Naive thymus-derived CD4-positive, alpha-beta T cell (primary cell): ENCODE data around the gene COL21A1. TPM values are rescaled to one million over a fixed set of nuclear protein-coding genes. Genes with fewer than 3 reads are reported as not detected.

Source experiments
- ATAC-seq: fragments of 150-1000 bp; cut with Tn5 transposase; 2 replicates; pipeline ENCODE4 v1.10.0; 2021; ENCODE audit warnings: mild to moderate bottlenecking, moderate library complexity
- CTCF ChIA-PET: fragments of 350-600 bp; sonication (Branson Sonifier 250); formaldehyde crosslinking; loops from one replicate; lab custom pipeline; 2021; ENCODE audit warnings: antibody characterized with exemption; lab: Charles Lee
- POLR2A ChIA-PET: fragments of 350-600 bp; sonication (Branson Sonifier 250); formaldehyde crosslinking; loops from one replicate; lab custom pipeline; 2021; ENCODE audit warnings: antibody characterized with exemption, inconsistent platforms; lab: Charles Lee
- DNase-seq, 9 donors: peaks; one replicate each; pipeline versions ENCODE4 v3.0.0 to v3.0.0-alpha.2; 2020 to 2022; ENCODE audit warnings: mixed read lengths in 1 of 9
- H3K27ac ChIP-seq: one replicate; pipeline ENCODE4 v1.7.0; 2013; ENCODE audit warnings: mild to moderate bottlenecking, low read depth, low read length, moderate library complexity
- H3K27me3 ChIP-seq, 2 donors: one replicate each; pipeline ENCODE4 v1.7.0; 2013; ENCODE audit warnings: low read length in 2 of 2, mild to moderate bottlenecking in 2 of 2, moderate library complexity in 2 of 2; ENCODE audit not compliant: control insufficient read depth in 2 of 2, insufficient read depth in 2 of 2
- H3K36me3 ChIP-seq, 3 experiments: 1 replicate in 2 of 3; 2 replicates in 1 of 3; pipeline ENCODE4 v1.7.0; 2013; ENCODE audit warnings: low read length in 3 of 3, mild to moderate bottlenecking in 3 of 3, moderate library complexity in 1 of 3; ENCODE audit not compliant: insufficient read depth in 3 of 3, control insufficient read depth in 2 of 3
- H3K4me1 ChIP-seq, 2 donors: one replicate each; pipeline ENCODE4 v1.7.0; 2013; ENCODE audit warnings: low read length in 2 of 2, mild to moderate bottlenecking in 2 of 2, moderate library complexity in 1 of 2; ENCODE audit not compliant: control insufficient read depth in 2 of 2, insufficient read depth in 2 of 2
- H3K4me3 ChIP-seq: 2 replicates; pipeline ENCODE4 v1.7.0; 2013; ENCODE audit warnings: mild to moderate bottlenecking, low read length
- H3K9me3 ChIP-seq, 3 experiments: 1 replicate in 2 of 3; 2 replicates in 1 of 3; pipeline ENCODE4 v1.7.0; 2013; ENCODE audit warnings: low read length in 3 of 3; ENCODE audit not compliant: control insufficient read depth in 2 of 3
- H3K27ac Mint-ChIP-seq, 9 donors: one replicate each; pipeline ENCODE4 v1.8.0; 2020 to 2022; ENCODE audit warnings: mixed read lengths in 9 of 9, mild to moderate bottlenecking in 8 of 9, moderate library complexity in 5 of 9, inconsistent platforms in 2 of 9
- H3K27me3 Mint-ChIP-seq, 5 donors: one replicate each; pipeline ENCODE4 v1.8.0; 2021 to 2022; ENCODE audit warnings: mixed read lengths in 5 of 5, mild to moderate bottlenecking in 1 of 5
- H3K36me3 Mint-ChIP-seq, 5 donors: one replicate each; pipeline ENCODE4 v1.8.0; 2020 to 2022; ENCODE audit warnings: mixed read lengths in 5 of 5, mild to moderate bottlenecking in 3 of 5, inconsistent platforms in 1 of 5
- H3K4me1 Mint-ChIP-seq, 7 donors: one replicate each; pipeline ENCODE4 v1.8.0; 2020 to 2022; ENCODE audit warnings: mixed read lengths in 7 of 7, mild to moderate bottlenecking in 3 of 7, inconsistent platforms in 1 of 7
- H3K4me3 Mint-ChIP-seq, 10 donors: one replicate each; pipeline ENCODE4 v1.8.0; 2020 to 2022; ENCODE audit warnings: mild to moderate bottlenecking in 10 of 10, mixed read lengths in 10 of 10, moderate library complexity in 6 of 10, inconsistent platforms in 2 of 10
- H3K9me3 Mint-ChIP-seq, 11 donors: one replicate each; pipeline ENCODE4 v1.8.0; 2020 to 2022; ENCODE audit warnings: mixed read lengths in 11 of 11, mild to moderate bottlenecking in 4 of 11, inconsistent platforms in 1 of 11, moderate library complexity in 1 of 11
- intact Hi-C, 2 donors: fragments of 100-400 bp; cut with micrococcal nuclease; formaldehyde crosslinking; loops; one replicate each; pipeline ENCODE4 v1.15.1; 2023
- polyA plus RNA-seq, 2 donors: library from polyadenylated mRNA; unstranded; fragments of 300-500 nt; fragmentation: Illumina TruSeq; gene quantifications; one replicate each; pipeline ENCODE4 v1.2.3, GENCODE V29; 2021
- total RNA-seq, 6 experiments: library from RNA in 5 of 6; stranded (reverse) in 5 of 6; gene quantifications; 1 replicate in 5 of 6; 2 replicates in 1 of 6; pipeline ENCODE4 v1.2.3 and lab custom pipeline; 2021 to 2026

COL21A1 gene
- total and polyA plus RNA-seq, 7 experiments from 2014 or later, result not detected

DNA sequence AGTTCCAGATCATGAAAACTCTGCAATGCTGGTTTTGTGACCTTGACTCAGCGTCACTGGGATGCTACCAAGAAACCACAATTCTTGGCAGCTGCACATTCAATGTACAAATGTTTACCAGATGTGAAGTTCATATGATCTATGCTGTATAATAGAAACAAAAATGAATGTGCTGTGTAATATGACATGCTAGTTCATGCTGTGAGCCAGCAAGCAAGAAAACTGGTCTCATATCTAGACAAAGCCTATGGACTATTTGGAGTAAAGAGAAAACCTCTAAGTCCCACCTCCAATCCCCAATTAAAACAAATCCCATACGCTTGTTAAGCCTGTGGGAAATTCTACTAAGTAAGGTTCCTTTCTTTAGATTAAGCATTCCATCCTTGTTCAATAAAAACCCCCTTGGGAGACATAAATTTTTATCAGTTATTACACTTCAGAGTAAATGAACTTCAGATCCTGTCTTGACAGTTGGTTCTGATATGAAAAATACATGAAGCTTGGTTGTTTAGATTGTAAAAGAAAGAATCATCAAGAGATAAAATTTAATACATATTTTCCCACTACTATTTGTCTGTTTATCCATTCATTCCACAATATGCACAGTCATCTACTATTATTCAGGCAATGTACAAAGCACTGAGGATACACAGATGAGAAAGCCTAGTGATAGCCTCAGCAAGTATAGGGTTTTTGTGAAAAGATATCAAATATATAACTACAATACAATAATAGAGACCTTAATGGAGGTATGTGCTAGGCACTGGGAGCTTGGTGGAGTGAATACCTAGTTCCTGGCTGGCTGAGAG is 20.1 kb downstream of the COL21A1 start:
- Histone ChIP-seq H3K4me3 (no peak overlapping the region), H3K27me3 (no peaks in the 10 kb centered on the region), H3K27ac (no peak overlapping the region), H3K36me3 (no peaks in the 10 kb centered on the region), H3K4me1 (no peaks in the 10 kb centered on the region), H3K9me3 (no peaks in the 10 kb centered on the region)
- Mint-ChIP-seq H3K36me3 (no peaks in the 10 kb centered on the region), H3K9me3 (peaks cover 0 to 7% (median 0%) of the 10 kb centered on the region in 11 donors), H3K4me1 (no peaks in the 10 kb centered on the region), H3K4me3 (no peak overlapping the region), H3K27me3 (no peaks in the 10 kb centered on the region), H3K27ac (no peak overlapping the region)
- intact Hi-C loops, result no loop called here
- no peak for DNase-seq
- no peak for ATAC-seq
- CTCF ChIA-PET, result no interaction called here
- POLR2A ChIA-PET, result no interaction called here

DNA sequence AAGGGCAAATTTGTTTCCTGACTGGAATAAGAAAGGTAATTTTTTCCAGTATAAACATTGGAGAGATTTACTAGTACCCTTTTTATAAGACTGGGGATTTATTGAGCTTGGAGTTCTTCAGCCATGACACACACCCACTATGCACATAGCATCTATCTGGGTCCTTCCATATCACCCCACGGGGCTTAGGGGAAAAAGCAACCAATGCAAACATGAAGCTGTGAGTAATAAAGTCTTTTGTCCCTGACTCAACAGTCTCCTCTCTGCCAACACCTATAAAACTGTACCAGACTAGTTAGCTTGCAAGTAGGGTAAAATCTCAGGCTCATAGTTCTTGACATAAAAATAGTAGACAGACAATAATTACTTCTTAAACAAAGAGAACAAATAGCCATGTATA is 23.4 kb downstream of the COL21A1 start:
- H3K27me3 ChIP-seq, result no peaks in the 10 kb centered on the region
- Mint-ChIP-seq H3K9me3 (peaks cover 0 to 7% (median 0%) of the 10 kb centered on the region in 11 donors), H3K4me3 (no peak overlapping the region), H3K27ac (no peak overlapping the region), H3K36me3 (no peaks in the 10 kb centered on the region), H3K4me1 (no peaks in the 10 kb centered on the region), H3K27me3 (no peaks in the 10 kb centered on the region)
- intact Hi-C loops, result no loop called here
- POLR2A ChIA-PET, result no interaction called here
- CTCF ChIA-PET, result no interaction called here
- no peak overlapping the region for H3K4me3 ChIP-seq
- H3K9me3 ChIP-seq, result no peaks in the 10 kb centered on the region
- no peaks in the 10 kb centered on the region for H3K4me1 ChIP-seq
- H3K27ac ChIP-seq, result no peak overlapping the region
- no peaks in the 10 kb centered on the region for H3K36me3 ChIP-seq
- ATAC-seq (no peak), DNase-seq (no peak)

- DNase-seq (no peak), ATAC-seq (no peak)
- POLR2A ChIA-PET, result no interaction called here
- Mint-ChIP-seq H3K27ac (no peak overlapping the region), H3K4me1 (no peaks in the 10 kb centered on the region), H3K4me3 (no peak overlapping the region), H3K27me3 (no peaks in the 10 kb centered on the region), H3K36me3 (no peaks in the 10 kb centered on the region), H3K9me3 (peaks cover 0 to 3% (median 0%) of the 10 kb centered on the region in 11 donors)
- intact Hi-C loops, result no loop called here
- H3K27me3 ChIP-seq, result no peaks in the 10 kb centered on the region
- CTCF ChIA-PET, result no interaction called here
- no peaks in the 10 kb centered on the region for H3K4me1 ChIP-seq
- H3K4me3 ChIP-seq, result no peak overlapping the region
- no peak overlapping the region for H3K27ac ChIP-seq
- no peaks in the 10 kb centered on the region for H3K9me3 ChIP-seq
- no peaks in the 10 kb centered on the region for H3K36me3 ChIP-seq
Observed at GRCh38 chr6:56222499-56222898, 24.9 kb downstream of the COL21A1 start.

GRCh38 chr6:56220078-56220477 is 27.3 kb downstream of the COL21A1 start:
- Mint-ChIP-seq H3K9me3 (peaks cover 0 to 5% (median 0%) of the 10 kb centered on the region in 11 donors), H3K36me3 (no peaks in the 10 kb centered on the region), H3K27me3 (no peaks in the 10 kb centered on the region), H3K4me3 (no peak overlapping the region), H3K27ac (no peak overlapping the region), H3K4me1 (no peaks in the 10 kb centered on the region)
- Histone ChIP-seq H3K27ac (no peak overlapping the region), H3K36me3 (no peaks in the 10 kb centered on the region), H3K9me3 (no peaks in the 10 kb centered on the region), H3K4me3 (no peak overlapping the region), H3K4me1 (no peaks in the 10 kb centered on the region), H3K27me3 (no peaks in the 10 kb centered on the region)
- DNase-seq (no peak), ATAC-seq (no peak)
- ChIA-PET POLR2A (no interaction called here), CTCF (no interaction called here)
- intact Hi-C loops, result no loop called here

GRCh38 chr6:56214703-56215101 is 32.7 kb downstream of the COL21A1 start:
- CTCF ChIA-PET, result no interaction called here
- Histone ChIP-seq H3K4me1 (no peaks in the 10 kb centered on the region), H3K36me3 (no peaks in the 10 kb centered on the region), H3K27me3 (no peaks in the 10 kb centered on the region), H3K4me3 (no peak overlapping the region), H3K27ac (no peak overlapping the region), H3K9me3 (no peaks in the 10 kb centered on the region)
- ATAC-seq (no peak), DNase-seq (no peak)
- H3K27ac Mint-ChIP-seq, result no peak overlapping the region
- POLR2A ChIA-PET, result no interaction called here
- H3K4me3 Mint-ChIP-seq, result no peak overlapping the region
- no peaks in the 10 kb centered on the region for H3K27me3 Mint-ChIP-seq
- no peaks in the 10 kb centered on the region for H3K36me3 Mint-ChIP-seq
- intact Hi-C loops, result no loop called here
- H3K9me3 Mint-ChIP-seq, result peaks cover 0 to 5% (median 0%) of the 10 kb centered on the region in 11 donors
- H3K4me1 Mint-ChIP-seq, result no peaks in the 10 kb centered on the region

- no peak for DNase-seq
Observed at GRCh38 chr6:56214041-56214702, 33.2 kb downstream of the COL21A1 start.

DNA sequence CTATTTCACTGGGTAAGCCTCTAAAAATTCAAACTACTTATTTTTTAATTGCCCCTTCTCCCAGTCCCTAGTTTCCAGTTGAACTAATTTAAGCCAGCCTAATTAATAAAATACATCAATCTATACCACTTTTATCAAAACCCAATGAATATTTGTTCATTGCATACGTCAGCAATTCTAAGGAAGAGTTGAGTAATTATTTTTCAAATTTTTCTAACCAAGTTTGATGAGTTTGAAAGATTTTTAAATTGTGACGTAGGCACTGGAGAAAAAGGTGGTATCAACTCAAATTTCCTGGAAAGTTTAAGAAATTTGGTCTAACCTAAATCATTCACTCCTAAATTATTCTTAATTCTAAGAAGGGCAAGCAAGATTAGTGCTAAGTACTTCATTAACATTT is 35.7 kb downstream of the COL21A1 start:
- ChIA-PET CTCF (no interaction called here), POLR2A (no interaction called here)
- DNase-seq (no peak), ATAC-seq (no peak)
- H3K27me3 ChIP-seq, result no peaks in the 10 kb centered on the region
- H3K9me3 ChIP-seq, result no peaks in the 10 kb centered on the region
- H3K36me3 ChIP-seq, result no peaks in the 10 kb centered on the region
- intact Hi-C loops, result no loop called here
- no peaks in the 10 kb centered on the region for H3K4me1 Mint-ChIP-seq
- no peaks in the 10 kb centered on the region for H3K27me3 Mint-ChIP-seq
- H3K9me3 Mint-ChIP-seq, result peaks cover 0 to 10% (median 4%) of the 10 kb centered on the region in 11 donors
- no peak overlapping the region for H3K4me3 ChIP-seq
- no peak overlapping the region for H3K27ac ChIP-seq
- no peaks in the 10 kb centered on the region for H3K36me3 Mint-ChIP-seq
- no peak overlapping the region for H3K4me3 Mint-ChIP-seq
- no peaks in the 10 kb centered on the region for H3K4me1 ChIP-seq
- no peak overlapping the region for H3K27ac Mint-ChIP-seq

More at GRCh38 chr6:56214041-56214702, 33.2 kb downstream of the COL21A1 start:
- H3K27ac ChIP-seq, result no peak overlapping the region
- H3K9me3 ChIP-seq, result no peaks in the 10 kb centered on the region
- POLR2A ChIA-PET, result no interaction called here
- H3K27ac Mint-ChIP-seq, result no peak overlapping the region
- H3K27me3 ChIP-seq, result no peaks in the 10 kb centered on the region
- H3K36me3 ChIP-seq, result no peaks in the 10 kb centered on the region
- intact Hi-C loops, result no loop called here
- no peaks in the 10 kb centered on the region for H3K4me1 Mint-ChIP-seq
- no peaks in the 10 kb centered on the region for H3K4me1 ChIP-seq
- no peaks in the 10 kb centered on the region for H3K27me3 Mint-ChIP-seq
- H3K36me3 Mint-ChIP-seq, result no peaks in the 10 kb centered on the region
- ATAC-seq, result no peak
- no peak overlapping the region for H3K4me3 ChIP-seq
- H3K4me3 Mint-ChIP-seq, result no peak overlapping the region
- CTCF ChIA-PET, result no interaction called here
- H3K9me3 Mint-ChIP-seq, result peaks cover 0 to 5% (median 0%) of the 10 kb centered on the region in 11 donors
